ENCODE measurements around the gene ZBP1.

ZBP1 gene

GRCh38 chr20:57609842-57610167 lies 10.4 kb downstream of the ZBP1 start:
- TF ChIP-seq ZFX (IDR thresholded peaks at IDR 0.05; ENCODE audit: borderline replicate concordance) = no peak
- TF ChIP-seq CTCF (IDR thresholded peaks at IDR 0.05) = 0 out of 2 replicates have a peak, but pooled peaks have one; percentile 15
- no peak overlapping the region for H3K27ac ChIP-seq

- TF ChIP-seq CTCF (IDR thresholded peaks at IDR 0.05) (no peak), ZFX (IDR thresholded peaks at IDR 0.05; ENCODE audit: borderline replicate concordance) (no peak)
- no peak overlapping the region for H3K27ac ChIP-seq
These were observed 11.0 kb downstream of the ZBP1 start for GRCh38 chr20:57609086-57609841.

GRCh38 chr20:57608516-57608915 lies 11.7 kb downstream of the ZBP1 start:
- no peak overlapping the region for H3K27ac ChIP-seq
- TF ChIP-seq CTCF (IDR thresholded peaks at IDR 0.05) (no peak), ZFX (IDR thresholded peaks at IDR 0.05; ENCODE audit: borderline replicate concordance) (no peak)

- TF ChIP-seq ZFX (IDR thresholded peaks at IDR 0.05; ENCODE audit: borderline replicate concordance) (no peak), CTCF (IDR thresholded peaks at IDR 0.05) (no peak)
- H3K27ac ChIP-seq = no peak overlapping the region
These were observed 14.3 kb downstream of the ZBP1 start for GRCh38 chr20:57605878-57606277.

- no peak overlapping the region for H3K27ac ChIP-seq
- no peak for TF ChIP-seq ZFX (IDR thresholded peaks at IDR 0.05; ENCODE audit: borderline replicate concordance)
- no peak for TF ChIP-seq CTCF (IDR thresholded peaks at IDR 0.05)
These were observed 15.2 kb downstream of the ZBP1 start for GRCh38 chr20:57605045-57605444.

- no peak for TF ChIP-seq CTCF (IDR thresholded peaks at IDR 0.05)
- no peak for TF ChIP-seq ZFX (IDR thresholded peaks at IDR 0.05; ENCODE audit: borderline replicate concordance)
- no peak overlapping the region for H3K27ac ChIP-seq
These were observed 17.1 kb downstream of the ZBP1 start for GRCh38 chr20:57603120-57603519.

GRCh38 chr20:57601737-57602136 lies 18.5 kb downstream of the ZBP1 start:
- no peak overlapping the region for H3K27ac ChIP-seq
- TF ChIP-seq ZFX (IDR thresholded peaks at IDR 0.05; ENCODE audit: borderline replicate concordance) (no peak), CTCF (IDR thresholded peaks at IDR 0.05) (no peak)

Data from 22Rv1 (cell line).